Breast epithelium (tissue), 3 donors: ENCODE results near the gene DUS2.

ENCODE experiments used
- CTCF ChIP-seq, 3 donors: fragments of 450-650 bp; IDR thresholded peaks; one replicate each; pipeline ENCODE4 v1.5.1; 2016 to 2017; ENCODE audit warnings: antibody characterized with exemption in 3 of 3, mild to moderate bottlenecking in 3 of 3, moderate library complexity in 3 of 3
- POLR2AphosphoS5 ChIP-seq, 3 donors: sonication (generic); formaldehyde crosslinking; IDR thresholded peaks; one replicate each; pipeline ENCODE4 v1.6.1; 2017; ENCODE audit warnings: antibody characterized with exemption in 3 of 3

GRCh38 chr16:68070249-68070730 is 47.2 kb downstream of the DUS2 start:
- TF ChIP-seq CTCF (IDR thresholded peaks at IDR 0.05) (no peak), POLR2AphosphoS5 (IDR thresholded peaks at IDR 0.05) (no peak)
